ENCODE measurements around the gene HOXA5.

HOXA5 gene

DNA sequence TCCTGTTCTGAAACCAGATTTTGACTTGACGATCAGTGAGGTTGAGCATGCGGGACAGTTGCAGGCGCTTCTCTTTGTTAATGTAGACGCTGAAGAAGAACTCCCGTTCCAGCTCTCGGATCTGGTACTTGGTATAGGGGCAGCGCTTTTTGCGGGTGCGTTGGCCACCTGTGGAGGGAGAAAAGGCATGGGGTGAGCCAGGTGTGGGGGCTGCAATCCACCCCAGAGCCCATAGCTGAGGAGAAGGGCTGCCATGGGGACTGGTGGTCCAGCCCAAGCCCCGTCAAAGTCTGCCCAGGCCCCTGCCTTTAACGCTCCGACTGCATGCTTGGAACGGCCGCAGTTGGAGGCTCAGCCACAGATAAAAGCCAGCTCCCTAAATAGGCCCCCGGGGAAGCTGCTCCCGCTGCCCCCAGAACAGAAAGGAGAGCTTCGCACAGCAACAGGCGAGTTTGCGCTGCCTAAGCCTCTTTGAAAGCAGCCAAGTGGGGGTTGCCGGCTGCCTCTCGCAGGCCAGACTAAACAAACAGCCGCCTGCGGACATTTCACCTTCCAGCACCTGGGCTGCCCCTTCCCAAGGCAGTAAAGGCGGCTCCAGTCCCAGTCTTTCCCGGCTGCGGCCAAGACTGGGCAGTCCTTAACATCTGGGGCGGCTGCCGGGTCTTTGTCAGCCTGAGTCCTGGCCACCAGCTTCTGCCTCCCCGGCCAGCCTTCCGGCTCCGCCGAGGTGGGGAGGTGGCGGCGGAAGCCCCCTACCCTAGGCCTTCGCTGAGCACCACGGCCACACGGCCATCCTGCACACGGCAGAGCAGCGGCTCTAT is 39.6 kb upstream of the HOXA5 start:
- Histone ChIP-seq H3K36me3 (ENCODE audit: insufficient read depth) (no peaks in the 10 kb centered on the region), H3K9ac (no peak overlapping the region), H2AFZ (ENCODE audit: low read depth) (no peak overlapping the region), H3K27me3 (ENCODE audit: insufficient read depth, low read depth) (peaks cover 12% of the 10 kb centered on the region; the same call in 1 of the 2 replicates), H3K4me1 (ENCODE audit: low read depth, poor library complexity, severe bottlenecking) (peaks cover 8% of the 10 kb centered on the region), H3K4me3 (IDR thresholded peaks at IDR 0.05; ENCODE audit: insufficient read depth, low read depth, low read length) (no peak overlapping the region), H3K4me2 (no peak overlapping the region), H4K20me1 (ENCODE audit: insufficient read depth) (no peaks in the 10 kb centered on the region), H3K79me2 (ENCODE audit: insufficient read depth, low read depth) (no peaks in the 10 kb centered on the region), H3K27ac (no peak overlapping the region)
- TF ChIP-seq, protein P1, sequence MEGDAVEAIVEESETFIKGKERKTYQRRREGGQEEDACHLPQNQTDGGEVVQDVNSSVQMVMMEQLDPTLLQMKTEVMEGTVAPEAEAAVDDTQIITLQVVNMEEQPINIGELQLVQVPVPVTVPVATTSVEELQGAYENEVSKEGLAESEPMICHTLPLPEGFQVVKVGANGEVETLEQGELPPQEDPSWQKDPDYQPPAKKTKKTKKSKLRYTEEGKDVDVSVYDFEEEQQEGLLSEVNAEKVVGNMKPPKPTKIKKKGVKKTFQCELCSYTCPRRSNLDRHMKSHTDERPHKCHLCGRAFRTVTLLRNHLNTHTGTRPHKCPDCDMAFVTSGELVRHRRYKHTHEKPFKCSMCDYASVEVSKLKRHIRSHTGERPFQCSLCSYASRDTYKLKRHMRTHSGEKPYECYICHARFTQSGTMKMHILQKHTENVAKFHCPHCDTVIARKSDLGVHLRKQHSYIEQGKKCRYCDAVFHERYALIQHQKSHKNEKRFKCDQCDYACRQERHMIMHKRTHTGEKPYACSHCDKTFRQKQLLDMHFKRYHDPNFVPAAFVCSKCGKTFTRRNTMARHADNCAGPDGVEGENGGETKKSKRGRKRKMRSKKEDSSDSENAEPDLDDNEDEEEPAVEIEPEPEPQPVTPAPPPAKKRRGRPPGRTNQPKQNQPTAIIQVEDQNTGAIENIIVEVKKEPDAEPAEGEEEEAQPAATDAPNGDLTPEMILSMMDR (conservative IDR thresholded peaks at IDR 0.05; ENCODE audit: low read depth, low read length) = no peak

DNA sequence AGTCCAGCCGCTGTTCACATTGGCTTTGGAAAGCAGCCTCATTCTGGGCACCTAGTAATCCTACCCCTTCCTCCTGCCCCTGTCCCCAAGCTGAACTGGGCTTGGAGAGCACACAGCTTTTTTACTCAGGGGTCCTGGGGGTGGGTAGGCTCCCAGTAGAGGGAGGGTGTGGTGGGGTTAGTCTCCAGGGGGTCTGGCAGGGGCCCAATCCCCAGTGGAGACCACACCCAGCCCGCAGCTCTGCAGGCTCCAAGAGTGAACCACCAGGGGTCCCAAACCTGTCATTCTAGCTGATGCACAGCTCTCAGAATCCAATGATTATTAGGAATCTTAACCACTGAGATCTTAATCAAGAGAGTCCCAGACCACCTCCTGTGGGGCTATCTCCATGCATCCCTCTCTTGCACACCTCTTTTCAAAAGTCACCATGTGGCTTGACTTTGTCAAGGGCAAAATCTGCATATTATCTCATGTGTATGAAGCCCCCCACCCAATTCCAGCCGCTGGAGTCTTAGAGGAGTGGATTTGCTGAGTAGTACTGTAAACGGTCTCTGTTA is 38.9 kb upstream of the HOXA5 start:
- Histone ChIP-seq H3K79me2 (ENCODE audit: insufficient read depth, low read depth) (no peaks in the 10 kb centered on the region), H3K27ac (no peak overlapping the region), H3K9ac (no peak overlapping the region)

DNA sequence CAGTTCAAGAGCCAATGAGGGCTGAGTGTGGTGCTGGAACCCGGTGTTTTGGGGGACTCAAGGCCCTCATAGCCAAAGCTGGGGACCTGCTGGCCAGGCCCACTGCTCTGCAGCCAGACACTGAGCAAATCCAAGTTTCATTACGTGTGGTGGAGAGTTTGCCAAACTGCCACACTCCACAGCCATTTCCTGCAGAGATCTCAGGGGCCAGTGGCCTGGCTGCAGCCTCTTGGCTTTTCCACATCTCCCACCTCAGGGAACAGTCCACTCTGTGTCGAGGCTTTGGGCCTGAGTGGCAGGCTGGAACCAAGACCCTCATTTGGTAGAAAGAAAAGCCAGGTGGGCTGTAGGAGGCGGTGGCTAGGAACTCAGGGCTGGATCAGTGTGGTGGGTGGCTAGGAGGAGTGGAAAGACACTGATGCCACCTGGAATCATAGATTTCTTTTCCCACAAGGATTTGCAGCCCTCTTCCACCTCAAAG is 38.4 kb upstream of the HOXA5 start:
- H3K4me1 ChIP-seq (ENCODE audit: low read depth, poor library complexity, severe bottlenecking) = no peaks in the 10 kb centered on the region
- H3K9ac ChIP-seq = no peak overlapping the region
- no peaks in the 10 kb centered on the region for H3K36me3 ChIP-seq (ENCODE audit: insufficient read depth)
- no peak overlapping the region for H3K27ac ChIP-seq
- H3K4me3 ChIP-seq (IDR thresholded peaks at IDR 0.05; ENCODE audit: insufficient read depth, low read depth, low read length) = no peak overlapping the region
- peaks cover 6% of the 10 kb centered on the region; the same call in 1 of the 2 replicates for H3K27me3 ChIP-seq (ENCODE audit: insufficient read depth, low read depth)
- H3K4me2 ChIP-seq = no peak overlapping the region
- TF ChIP-seq, protein P1 (conservative IDR thresholded peaks at IDR 0.05; ENCODE audit: low read depth, low read length) = no peak
- H4K20me1 ChIP-seq (ENCODE audit: insufficient read depth) = no peaks in the 10 kb centered on the region
- no peaks in the 10 kb centered on the region for H3K79me2 ChIP-seq (ENCODE audit: insufficient read depth, low read depth)
- no peak overlapping the region for H2AFZ ChIP-seq (ENCODE audit: low read depth)

More for the DNA sequence above, 38.9 kb upstream of the HOXA5 start:
- Histone ChIP-seq H3K36me3 (ENCODE audit: insufficient read depth) (no peaks in the 10 kb centered on the region), H3K4me3 (IDR thresholded peaks at IDR 0.05; ENCODE audit: insufficient read depth, low read depth, low read length) (no peak overlapping the region), H3K4me2 (no peak overlapping the region), H3K27me3 (ENCODE audit: insufficient read depth, low read depth) (peaks cover 9% of the 10 kb centered on the region; the same call in 1 of the 2 replicates), H2AFZ (ENCODE audit: low read depth) (no peak overlapping the region), H3K4me1 (ENCODE audit: low read depth, poor library complexity, severe bottlenecking) (peaks cover 1% of the 10 kb centered on the region), H4K20me1 (ENCODE audit: insufficient read depth) (no peaks in the 10 kb centered on the region)
- TF ChIP-seq, protein P1 (conservative IDR thresholded peaks at IDR 0.05; ENCODE audit: low read depth, low read length) = no peak

DNA sequence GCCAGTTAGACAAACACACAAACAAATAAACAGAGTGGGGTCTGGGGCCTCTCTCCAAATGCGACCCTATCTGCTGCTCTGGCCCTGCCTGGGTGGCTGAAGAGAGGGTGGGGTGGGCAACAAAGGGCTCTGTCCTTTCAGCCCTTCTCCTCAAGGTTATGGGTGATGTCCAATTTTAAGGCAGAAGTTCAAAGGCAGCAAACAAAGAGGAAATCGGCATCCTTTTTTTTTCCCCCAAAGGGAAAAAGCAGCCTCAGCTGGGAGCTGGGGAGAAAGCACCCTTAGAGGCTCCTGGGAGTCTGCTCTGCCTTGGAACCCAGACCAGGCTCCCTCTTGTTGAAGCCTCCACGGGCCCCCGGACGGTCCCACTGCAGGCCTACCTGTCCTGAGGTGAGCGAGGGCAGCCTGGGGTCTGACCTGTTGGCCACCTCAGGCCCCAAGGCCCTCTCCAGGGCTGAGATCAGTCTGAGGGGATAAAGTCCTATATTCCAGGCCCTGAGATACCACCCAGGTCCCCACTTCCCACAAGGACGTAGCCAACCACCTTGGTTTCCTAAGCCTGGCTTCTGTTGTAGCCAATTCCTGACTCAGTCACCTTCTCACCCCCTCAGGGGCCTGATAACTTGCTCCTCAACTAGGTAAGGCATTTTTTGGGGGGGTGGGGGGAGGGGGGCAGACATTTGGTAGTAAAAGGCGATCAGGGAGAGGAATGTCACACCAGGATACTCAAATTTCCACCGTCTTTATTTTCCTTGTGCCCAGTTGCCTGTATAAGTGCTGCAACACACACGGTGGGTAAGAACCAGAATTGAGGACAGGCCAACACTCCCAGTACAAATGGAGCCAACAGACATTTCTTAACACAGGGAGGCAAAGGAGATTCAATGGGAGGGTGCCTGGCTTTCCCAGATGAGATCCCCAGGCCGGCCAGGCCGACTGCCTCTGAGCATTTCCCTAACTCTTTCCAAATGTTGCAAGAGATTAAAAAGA is 37.2 kb upstream of the HOXA5 start:
- H3K27me3 ChIP-seq (ENCODE audit: insufficient read depth, low read depth) = no peaks in the 10 kb centered on the region
- TF ChIP-seq, protein P1 (conservative IDR thresholded peaks at IDR 0.05; ENCODE audit: low read depth, low read length) = no peak
- no peak overlapping the region for H3K27ac ChIP-seq
- no peak overlapping the region for H3K9ac ChIP-seq
- H3K4me1 ChIP-seq (ENCODE audit: low read depth, poor library complexity, severe bottlenecking) = no peaks in the 10 kb centered on the region
- H3K79me2 ChIP-seq (ENCODE audit: insufficient read depth, low read depth) = no peaks in the 10 kb centered on the region
- no peaks in the 10 kb centered on the region for H3K36me3 ChIP-seq (ENCODE audit: insufficient read depth)
- no peak overlapping the region for H3K4me2 ChIP-seq
- H3K4me3 ChIP-seq (IDR thresholded peaks at IDR 0.05; ENCODE audit: insufficient read depth, low read depth, low read length) = no peak overlapping the region
- H4K20me1 ChIP-seq (ENCODE audit: insufficient read depth) = no peaks in the 10 kb centered on the region
- H2AFZ ChIP-seq (ENCODE audit: low read depth) = no peak overlapping the region

Measured in KMS-11 (cell line).